Mesenchymal stem cell (in vitro differentiated cells and primary cell): ENCODE data around the gene DCLK1. TPM values are rescaled to one million over a fixed set of nuclear protein-coding genes. Genes with fewer than 3 reads are reported as not detected.

Source experiments
- DNase-seq: peaks from one replicate; pipeline ENCODE4 v3.0.0-alpha.2; 2013
- H2AFZ ChIP-seq: one replicate; pipeline ENCODE4 v1.6.1; 2013; ENCODE audit warnings: low read depth, mild to moderate bottlenecking, control low read depth, inconsistent platforms, low read length, moderate library complexity
- H2AK5ac ChIP-seq: 2 replicates; pipeline ENCODE4 v1.6.1; 2013; ENCODE audit warnings: low read length, moderate library complexity, mild to moderate bottlenecking, inconsistent platforms; ENCODE audit not compliant: severe bottlenecking
- H2BK120ac ChIP-seq: one replicate; pipeline ENCODE4 v1.6.1; 2013; ENCODE audit warnings: low read depth, mild to moderate bottlenecking, inconsistent platforms, low read length, moderate library complexity
- H2BK12ac ChIP-seq, 2 experiments: one replicate each; pipeline ENCODE4 v1.6.1; 2013; ENCODE audit warnings: inconsistent platforms in 2 of 2, low read length in 2 of 2, mild to moderate bottlenecking in 2 of 2, moderate library complexity in 2 of 2, control low read depth in 1 of 2
- H2BK15ac ChIP-seq: one replicate; pipeline ENCODE4 v1.6.1; 2013; ENCODE audit warnings: mild to moderate bottlenecking, low read depth, inconsistent platforms; ENCODE audit not compliant: poor library complexity, severe bottlenecking
- H2BK5ac ChIP-seq: 2 replicates; pipeline ENCODE4 v1.6.1; 2013; ENCODE audit warnings: low read depth, mild to moderate bottlenecking, low read length, control low read depth, inconsistent platforms; ENCODE audit not compliant: poor library complexity, severe bottlenecking
- H3K14ac ChIP-seq, 2 experiments: one replicate each; pipeline ENCODE4 v1.6.1; 2013; ENCODE audit warnings: inconsistent platforms in 2 of 2, low read length in 2 of 2, control low read depth in 1 of 2, mild to moderate bottlenecking in 1 of 2, moderate library complexity in 1 of 2
- H3K18ac ChIP-seq, 2 experiments: one replicate each; pipeline ENCODE4 v1.6.1; 2013; ENCODE audit warnings: inconsistent platforms in 2 of 2, low read length in 2 of 2, control low read depth in 1 of 2, low read depth in 1 of 2, mild to moderate bottlenecking in 1 of 2
- H3K23ac ChIP-seq, 2 experiments: one replicate each; pipeline ENCODE4 v1.6.1; 2013; ENCODE audit warnings: inconsistent platforms in 2 of 2, low read length in 2 of 2, mild to moderate bottlenecking in 2 of 2, moderate library complexity in 2 of 2, control low read depth in 1 of 2
- H3K27ac ChIP-seq: 2 replicates; pipeline ENCODE4 v1.5.1; 2013; ENCODE audit warnings: mild to moderate bottlenecking, moderate library complexity, low read length, control low read depth, inconsistent platforms; ENCODE audit not compliant: poor library complexity, severe bottlenecking
- H3K27me3 ChIP-seq, 2 experiments: 2 replicates each; pipeline versions ENCODE4 v1.6.1 to v1.7.0; 2013; ENCODE audit warnings: low read length in 2 of 2, mild to moderate bottlenecking in 2 of 2, moderate library complexity in 2 of 2, control low read depth in 1 of 2, inconsistent platforms in 1 of 2; ENCODE audit not compliant: control insufficient read depth in 1 of 2, insufficient read depth in 1 of 2
- H3K36me3 ChIP-seq, 2 experiments: 2 replicates each; pipeline versions ENCODE4 v1.6.1 to v1.7.0; 2013; ENCODE audit warnings: low read length in 2 of 2, control low read depth in 1 of 2, inconsistent platforms in 1 of 2, low read depth in 1 of 2, mild to moderate bottlenecking in 1 of 2; ENCODE audit not compliant: insufficient read depth in 2 of 2, control insufficient read depth in 1 of 2
- H3K4ac ChIP-seq, 2 experiments: one replicate each; pipeline ENCODE4 v1.6.1; 2013; ENCODE audit warnings: inconsistent platforms in 2 of 2, low read length in 2 of 2, mild to moderate bottlenecking in 2 of 2, moderate library complexity in 2 of 2, control low read depth in 1 of 2, low read depth in 1 of 2
- H3K4me1 ChIP-seq: 2 replicates; pipeline ENCODE4 v1.6.1; 2013; ENCODE audit warnings: low read depth, low read length, control low read depth; ENCODE audit not compliant: control insufficient read depth, insufficient read depth
- H3K4me2 ChIP-seq: 2 replicates; pipeline ENCODE4 v1.6.1; 2013; ENCODE audit warnings: low read length, mild to moderate bottlenecking, inconsistent platforms; ENCODE audit not compliant: poor library complexity, severe bottlenecking
- H3K4me3 ChIP-seq, 2 experiments: 2 replicates each; pipeline versions ENCODE4 v1.5.1 to v1.7.0; 2013; ENCODE audit warnings: low read length in 2 of 2, mild to moderate bottlenecking in 2 of 2, control low read depth in 1 of 2, low read depth in 1 of 2; ENCODE audit not compliant: insufficient read depth in 1 of 2
- H3K79me1 ChIP-seq: replicated peaks from 2 replicates; pipeline ENCODE4 v1.6.1; 2013; ENCODE audit warnings: mild to moderate bottlenecking, control low read depth, low read length, inconsistent platforms; ENCODE audit not compliant: poor library complexity, severe bottlenecking
- H3K9ac ChIP-seq: 2 replicates; pipeline ENCODE4 v1.7.0; 2013; ENCODE audit warnings: mild to moderate bottlenecking, low read length, moderate library complexity
- H3K9me3 ChIP-seq: 2 replicates; pipeline ENCODE4 v1.7.0; 2013; ENCODE audit warnings: mild to moderate bottlenecking, low read length; ENCODE audit not compliant: control insufficient read depth
- H4K8ac ChIP-seq: one replicate; pipeline ENCODE4 v1.6.1; 2013; ENCODE audit warnings: inconsistent platforms, mild to moderate bottlenecking, low read length, moderate library complexity
- H4K91ac ChIP-seq: one replicate; pipeline ENCODE4 v1.6.1; 2013; ENCODE audit warnings: mild to moderate bottlenecking, low read length, inconsistent platforms
- WGBS: methylation state at CpG from one replicate; pipeline ENCODE4 v1.1.7; 2013; ENCODE audit warnings: mixed read lengths; 5-methylcytosine and 5-hydroxymethylcytosine counted together
- polyA plus RNA-seq, 2 experiments: library from polyadenylated mRNA; stranded (reverse); fragments of 200-250 nt; gene quantifications; one replicate each; pipeline ENCODE4 v1.2.3, GENCODE V29; 2013

Gene DCLK1
- polyA plus RNA-seq (2013, experiment 1 of 2), result 0.03 TPM
- not detected for polyA plus RNA-seq (2013, experiment 2 of 2)

- peak within 1 kb of the TSS; percentile 83 for H3K9ac ChIP-seq
- no peak within 1 kb of the TSS for H3K4ac ChIP-seq
- no peak within 1 kb of the TSS for H2BK15ac ChIP-seq
- peaks cover 14% of the 10 kb centered on the region for H3K4me1 ChIP-seq
- no peak within 1 kb of the TSS for H2BK12ac ChIP-seq
- no peak within 1 kb of the TSS for H2AFZ ChIP-seq
- no peaks in the 10 kb centered on the region for H3K36me3 ChIP-seq
- H3K23ac ChIP-seq, result no peak within 1 kb of the TSS
- H3K14ac ChIP-seq, result peak within 1 kb of the TSS in 1 of 2 experiments; percentile 31
- H3K27me3 ChIP-seq, result peaks cover 0 to 57% of the 10 kb centered on the region in 2 experiments
- H3K27ac ChIP-seq, result no peak within 1 kb of the TSS
- H3K4me2 ChIP-seq, result peak within 1 kb of the TSS; percentile 79
- H3K9me3 ChIP-seq, result no peaks in the 10 kb centered on the region
- 8% methylated on average over 36 of the region's 48 CpGs for WGBS
- H4K91ac ChIP-seq, result no peak within 1 kb of the TSS
- no peak within 1 kb of the TSS for H3K18ac ChIP-seq
- H2BK120ac ChIP-seq, result no peak within 1 kb of the TSS
- DNase-seq, result peak; percentile 1
- no peak within 1 kb of the TSS for H2AK5ac ChIP-seq
- no peak within 1 kb of the TSS for H4K8ac ChIP-seq
- H3K79me1 ChIP-seq, result no peaks in the 10 kb centered on the region
- H3K4me3 ChIP-seq, result peak within 1 kb of the TSS; percentile 50 to 92
- no peak within 1 kb of the TSS for H2BK5ac ChIP-seq
These were observed at the start of gene DCLK1 for GRCh38 chr13:36131222-36131930. DCLK1 (minus strand) TSS chr13:36131382.

DNA sequence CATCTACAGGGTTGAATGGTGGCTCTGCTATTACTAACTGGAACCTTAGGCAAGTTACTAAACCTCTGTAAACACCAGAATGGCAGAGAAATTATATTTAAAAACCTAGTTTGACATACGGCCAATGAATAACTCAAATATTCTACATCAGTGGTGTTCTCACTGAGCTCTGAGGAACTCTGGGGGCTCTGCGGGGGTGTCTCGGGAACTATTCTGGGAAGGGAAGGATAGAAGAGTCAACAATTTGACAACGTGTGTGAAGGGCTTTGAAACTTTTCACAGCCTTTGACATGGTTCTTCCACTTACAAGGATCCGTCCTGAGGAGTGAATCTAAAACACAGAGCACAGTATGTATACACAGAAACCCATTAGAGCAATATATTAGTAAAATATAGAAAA is 44.4 kb upstream of the DCLK1 start:
- Histone ChIP-seq H2BK15ac (no peak overlapping the region), H2BK120ac (no peak overlapping the region), H3K4me3 (no peak overlapping the region), H3K14ac (no peak overlapping the region), H3K18ac (no peak overlapping the region), H2BK12ac (no peak overlapping the region), H3K23ac (no peak overlapping the region), H2AK5ac (no peak overlapping the region), H4K91ac (no peak overlapping the region), H3K79me1 (no peaks in the 10 kb centered on the region), H3K27ac (no peak overlapping the region), H3K4ac (no peak overlapping the region), H3K9me3 (no peaks in the 10 kb centered on the region), H3K4me1 (no peaks in the 10 kb centered on the region), H2AFZ (no peak overlapping the region), H3K27me3 (peaks cover 0 to 3% of the 10 kb centered on the region in 2 experiments), H3K36me3 (no peaks in the 10 kb centered on the region), H3K4me2 (no peak overlapping the region), H2BK5ac (no peak overlapping the region), H4K8ac (no peak overlapping the region), H3K9ac (no peak overlapping the region)
- 83% methylated on average over 3 of the region's 5 CpGs for WGBS
- no peak for DNase-seq

DNA sequence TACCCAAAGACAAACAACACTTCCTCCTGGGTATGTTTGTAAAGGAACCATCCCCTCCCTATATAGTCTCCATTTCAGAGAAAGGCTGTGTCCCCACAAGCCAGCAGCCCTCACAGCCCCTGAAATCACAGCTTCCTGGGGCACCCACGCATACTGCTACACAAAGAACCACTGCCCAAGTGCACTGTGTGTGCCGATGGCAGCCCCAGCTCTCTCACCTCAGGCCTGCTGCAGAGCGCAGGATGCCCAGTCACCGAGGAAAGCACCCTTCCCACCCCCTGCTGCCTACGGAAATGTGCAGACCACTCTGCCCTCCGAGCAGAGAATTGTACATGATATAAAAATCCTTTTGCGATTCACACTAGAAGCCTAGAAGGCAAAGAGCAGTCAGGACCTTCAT is 43.7 kb upstream of the DCLK1 start:
- H2BK12ac ChIP-seq, result no peak overlapping the region

DNA sequence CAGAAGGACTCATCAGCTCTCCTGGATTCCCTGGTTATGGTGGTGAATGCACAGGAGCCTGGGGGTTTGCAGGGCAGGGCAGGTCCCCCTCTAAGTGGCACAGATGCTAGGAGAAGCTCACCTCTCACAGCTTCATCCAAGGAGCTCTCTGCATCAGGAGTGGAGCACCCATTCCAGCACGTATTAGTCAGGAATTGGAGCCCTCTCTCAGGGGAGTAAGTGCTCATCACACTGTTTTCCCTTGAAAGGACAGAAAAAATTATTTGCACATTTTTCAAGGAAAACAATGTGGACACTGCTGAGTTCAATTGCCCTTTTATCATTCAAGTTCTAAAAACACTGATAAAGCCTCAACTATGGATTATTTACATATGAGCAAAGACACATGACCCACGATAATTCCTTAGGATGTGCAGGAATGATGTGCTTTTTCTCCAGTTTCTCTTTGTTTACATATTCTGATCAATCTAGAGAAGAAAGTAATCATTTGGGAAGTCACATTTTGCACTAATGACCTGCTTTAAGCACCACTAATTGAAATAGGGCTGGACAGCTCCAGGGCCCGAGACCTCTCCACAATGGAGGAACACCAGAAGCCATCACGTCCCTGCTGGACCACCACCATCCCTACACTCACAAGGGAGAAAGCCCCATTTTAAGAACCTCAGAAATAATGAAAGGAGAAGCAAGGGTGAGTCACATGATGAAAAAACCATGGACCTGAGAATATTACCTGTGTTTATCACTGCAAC is 42.6 kb upstream of the DCLK1 start:
- Histone ChIP-seq H3K4ac (no peak overlapping the region), H2BK120ac (no peak overlapping the region), H3K79me1 (no peaks in the 10 kb centered on the region), H3K23ac (no peak overlapping the region), H3K27me3 (peaks cover 0 to 12% of the 10 kb centered on the region in 2 experiments), H2BK15ac (no peak overlapping the region), H3K4me2 (no peak overlapping the region), H4K91ac (no peak overlapping the region), H3K9ac (no peak overlapping the region), H2BK12ac (no peak overlapping the region), H2AFZ (no peak overlapping the region), H4K8ac (no peak overlapping the region), H3K36me3 (no peaks in the 10 kb centered on the region), H2BK5ac (no peak overlapping the region), H3K9me3 (no peaks in the 10 kb centered on the region), H3K4me1 (no peaks in the 10 kb centered on the region), H3K27ac (no peak overlapping the region), H3K4me3 (no peak overlapping the region), H2AK5ac (no peak overlapping the region), H3K18ac (no peak overlapping the region), H3K14ac (no peak overlapping the region)
- WGBS, result 68% methylated on average over 2 of the region's 4 CpGs
- no peak for DNase-seq

More for the DNA sequence above, 43.7 kb upstream of the DCLK1 start:
- WGBS, result 72% methylated on average over 7 of the region's 7 CpGs
- no peak overlapping the region for H3K4ac ChIP-seq
- no peak overlapping the region for H2BK5ac ChIP-seq
- no peak overlapping the region for H3K27ac ChIP-seq
- H2AK5ac ChIP-seq, result no peak overlapping the region
- no peak overlapping the region for H4K8ac ChIP-seq
- no peak overlapping the region for H4K91ac ChIP-seq
- no peaks in the 10 kb centered on the region for H3K4me1 ChIP-seq
- no peak for DNase-seq
- H3K9me3 ChIP-seq, result no peaks in the 10 kb centered on the region
- no peak overlapping the region for H3K4me2 ChIP-seq
- no peak overlapping the region for H3K4me3 ChIP-seq
- no peaks in the 10 kb centered on the region for H3K36me3 ChIP-seq
- H2BK120ac ChIP-seq, result no peak overlapping the region
- H2AFZ ChIP-seq, result no peak overlapping the region
- no peak overlapping the region for H2BK15ac ChIP-seq
- peaks cover 0 to 8% of the 10 kb centered on the region in 2 experiments for H3K27me3 ChIP-seq
- no peak overlapping the region for H3K18ac ChIP-seq
- no peak overlapping the region for H3K14ac ChIP-seq
- no peak overlapping the region for H3K9ac ChIP-seq
- no peak overlapping the region for H3K23ac ChIP-seq
- no peaks in the 10 kb centered on the region for H3K79me1 ChIP-seq
